ENCODE data around the gene KDM6A.
"Not testable (repeated sequence)": the region's sequence is repeated elsewhere in the genome, so short reads cannot be mapped to it uniquely, and the experiment has no call there.

The KDM6A gene

GRCh38 chrX:45007598-45007997 lies 134.6 kb downstream of the KDM6A start:
- DNase-seq (ENCODE audit: low read depth in 2 of 2), result no peak

- no peak for DNase-seq (ENCODE audit: low read depth in 2 of 2)
These were observed 136.5 kb downstream of the KDM6A start for GRCh38 chrX:45009371-45010000.

GRCh38 chrX:45011131-45011530 lies 138.1 kb downstream of the KDM6A start:
- no peak for DNase-seq (ENCODE audit: low read depth in 2 of 2)

GRCh38 chrX:45011597-45011996 lies 138.6 kb downstream of the KDM6A start:
- no peak for DNase-seq (ENCODE audit: low read depth in 2 of 2)

- DNase-seq (ENCODE audit: low read depth in 2 of 2), result no peak
These were observed 145.0 kb downstream of the KDM6A start for GRCh38 chrX:45017946-45018345.

GRCh38 chrX:45022150-45022549 lies 149.2 kb downstream of the KDM6A start:
- no peak for DNase-seq (ENCODE audit: low read depth in 2 of 2)

GRCh38 chrX:45024501-45024900 lies 151.5 kb downstream of the KDM6A start:
- DNase-seq (ENCODE audit: low read depth in 2 of 2), result no peak

- no peak for DNase-seq (ENCODE audit: low read depth in 2 of 2)
These were observed 153.0 kb downstream of the KDM6A start for GRCh38 chrX:45026036-45026435.

- DNase-seq (ENCODE audit: low read depth in 2 of 2), result no peak
These were observed 158.9 kb downstream of the KDM6A start for GRCh38 chrX:45031830-45032378.

GRCh38 chrX:45035071-45035470 lies 162.1 kb downstream of the KDM6A start:
- DNase-seq (ENCODE audit: low read depth in 2 of 2), result no peak

GRCh38 chrX:45036161-45036560 lies 163.2 kb downstream of the KDM6A start:
- DNase-seq (ENCODE audit: low read depth in 2 of 2), result no peak

- DNase-seq (ENCODE audit: low read depth in 2 of 2), result not testable (repeated sequence)
These were observed 167.1 kb downstream of the KDM6A start for GRCh38 chrX:45040137-45040536.

- DNase-seq (ENCODE audit: low read depth in 2 of 2), result no peak
These were observed 173.4 kb downstream of the KDM6A start for GRCh38 chrX:45046417-45046816.

GRCh38 chrX:45050558-45050957 lies 177.6 kb downstream of the KDM6A start:
- no peak for DNase-seq (ENCODE audit: low read depth in 2 of 2)

- DNase-seq (ENCODE audit: low read depth in 2 of 2), result no peak
These were observed 183.6 kb downstream of the KDM6A start for GRCh38 chrX:45056428-45057145.

- DNase-seq (ENCODE audit: low read depth in 2 of 2), result not testable (repeated sequence)
These were observed 186.9 kb downstream of the KDM6A start for GRCh38 chrX:45059906-45060305.

GRCh38 chrX:45063319-45064095 lies 190.5 kb downstream of the KDM6A start:
- no peak for DNase-seq (ENCODE audit: low read depth in 2 of 2)

- no peak for DNase-seq (ENCODE audit: low read depth in 2 of 2)
These were observed 195.6 kb downstream of the KDM6A start for GRCh38 chrX:45068569-45068968.

GRCh38 chrX:45070116-45071007 lies 197.4 kb downstream of the KDM6A start:
- no peak for DNase-seq (ENCODE audit: low read depth in 2 of 2)

- not testable (repeated sequence) for DNase-seq (ENCODE audit: low read depth in 2 of 2)
These were observed 200.0 kb downstream of the KDM6A start for GRCh38 chrX:45073011-45073410.

GRCh38 chrX:45077748-45078424 lies 204.9 kb downstream of the KDM6A start:
- no peak for DNase-seq (ENCODE audit: low read depth in 2 of 2)
